ENCODE data around the gene DYTN. TPM values are rescaled to one million over a fixed set of nuclear protein-coding genes. Genes with fewer than 3 reads are reported as not detected.

The DYTN gene
- total RNA-seq, 1 donor from 2014 or later = not detected

- Mint-ChIP-seq H3K27ac (no peak overlapping the region), H3K9me3 (no peaks in the 10 kb centered on the region), H3K4me1 (no peaks in the 10 kb centered on the region), H3K36me3 (no peaks in the 10 kb centered on the region), H3K27me3 (ENCODE audit: low read depth) (peaks cover 3% of the 10 kb centered on the region), H3K4me3 (no peak overlapping the region)
- no peak for TF ChIP-seq CTCF (IDR thresholded peaks at IDR 0.05; ENCODE audit: unreplicated experiment)
- DNase-seq (ENCODE audit: low spot score in 2 of 2, unreplicated experiment in 2 of 2) = no peak
These were observed 102.6 kb downstream of the DYTN start for GRCh38 chr2:206615417-206616089.

- no peaks in the 10 kb centered on the region for H3K9me3 Mint-ChIP-seq
- no peaks in the 10 kb centered on the region for H3K4me1 Mint-ChIP-seq
- H3K36me3 Mint-ChIP-seq = no peaks in the 10 kb centered on the region
- no peak overlapping the region for H3K27ac Mint-ChIP-seq
- peaks cover 3% of the 10 kb centered on the region for H3K27me3 Mint-ChIP-seq (ENCODE audit: low read depth)
- DNase-seq (ENCODE audit: low spot score in 2 of 2, unreplicated experiment in 2 of 2) = no peak
- H3K4me3 Mint-ChIP-seq = no peak overlapping the region
- TF ChIP-seq CTCF (IDR thresholded peaks at IDR 0.05; ENCODE audit: unreplicated experiment) = no peak
These were observed 103.4 kb downstream of the DYTN start for GRCh38 chr2:206614811-206615210.

- no peak for DNase-seq (ENCODE audit: low spot score in 2 of 2, unreplicated experiment in 2 of 2)
- H3K36me3 Mint-ChIP-seq = no peaks in the 10 kb centered on the region
- TF ChIP-seq CTCF (IDR thresholded peaks at IDR 0.05; ENCODE audit: unreplicated experiment) = no peak
- no peaks in the 10 kb centered on the region for H3K4me1 Mint-ChIP-seq
- H3K4me3 Mint-ChIP-seq = no peak overlapping the region
- H3K27me3 Mint-ChIP-seq (ENCODE audit: low read depth) = no peaks in the 10 kb centered on the region
- no peak overlapping the region for H3K27ac Mint-ChIP-seq
- H3K9me3 Mint-ChIP-seq = no peaks in the 10 kb centered on the region
These were observed 106.5 kb downstream of the DYTN start for GRCh38 chr2:206611736-206612135.

GRCh38 chr2:206611191-206611590 lies 107.0 kb downstream of the DYTN start:
- Mint-ChIP-seq H3K4me1 (no peaks in the 10 kb centered on the region), H3K4me3 (no peak overlapping the region), H3K36me3 (no peaks in the 10 kb centered on the region), H3K27ac (no peak overlapping the region), H3K27me3 (ENCODE audit: low read depth) (no peaks in the 10 kb centered on the region), H3K9me3 (no peaks in the 10 kb centered on the region)
- no peak for DNase-seq (ENCODE audit: low spot score in 2 of 2, unreplicated experiment in 2 of 2)
- no peak for TF ChIP-seq CTCF (IDR thresholded peaks at IDR 0.05; ENCODE audit: unreplicated experiment)

GRCh38 chr2:206610451-206610850 lies 107.7 kb downstream of the DYTN start:
- Mint-ChIP-seq H3K27ac (no peak overlapping the region), H3K4me3 (no peak overlapping the region), H3K9me3 (no peaks in the 10 kb centered on the region), H3K36me3 (no peaks in the 10 kb centered on the region), H3K4me1 (no peaks in the 10 kb centered on the region), H3K27me3 (ENCODE audit: low read depth) (no peaks in the 10 kb centered on the region)
- no peak for DNase-seq (ENCODE audit: low spot score in 2 of 2, unreplicated experiment in 2 of 2)
- no peak for TF ChIP-seq CTCF (IDR thresholded peaks at IDR 0.05; ENCODE audit: unreplicated experiment)

- Mint-ChIP-seq H3K27me3 (ENCODE audit: low read depth) (no peaks in the 10 kb centered on the region), H3K27ac (no peak overlapping the region), H3K4me1 (no peaks in the 10 kb centered on the region), H3K36me3 (no peaks in the 10 kb centered on the region), H3K4me3 (no peak overlapping the region), H3K9me3 (no peaks in the 10 kb centered on the region)
- TF ChIP-seq CTCF (IDR thresholded peaks at IDR 0.05; ENCODE audit: unreplicated experiment) = no peak
- DNase-seq (ENCODE audit: low spot score in 2 of 2, unreplicated experiment in 2 of 2) = no peak
These were observed 115.0 kb downstream of the DYTN start for GRCh38 chr2:206603243-206603642.

All from mesothelial cell of epicardium (in vitro differentiated cells).